Astrocyte (in vitro differentiated cells and primary cell): ENCODE data around the gene HCAR3. TPM values are rescaled to one million over a fixed set of nuclear protein-coding genes. Genes with fewer than 3 reads are reported as not detected.
"Not testable (repeated sequence)": the region's sequence is repeated elsewhere in the genome, so short reads cannot be mapped to it uniquely, and the experiment has no call there.

Experiments used
- DNase-seq: peaks from one replicate; pipeline ENCODE4 v3.0.0-alpha.2; 2010; ENCODE audit warnings: low read depth
- FAIRE-seq: peaks from 2 replicates; lab custom pipeline; 2011; peaks lifted over from hg19 to GRCh38; lab: Jason Lieb, UNC
- H2AFZ ChIP-seq: 2 replicates; pipeline ENCODE4 v1.6.0; 2012; ENCODE audit warnings: low read depth, low read length, inconsistent platforms
- H3K27ac ChIP-seq: 2 replicates; pipeline ENCODE4 v1.5.1; 2011; ENCODE audit warnings: low read depth, low read length, inconsistent platforms
- H3K27me3 ChIP-seq: 2 replicates; pipeline ENCODE4 v1.6.0; 2011; ENCODE audit warnings: low read length, inconsistent platforms; ENCODE audit not compliant: insufficient read depth
- H3K36me3 ChIP-seq: 2 replicates; pipeline ENCODE4 v1.5.1; 2011; ENCODE audit warnings: low read length, inconsistent platforms; ENCODE audit not compliant: insufficient read depth
- H3K4me1 ChIP-seq: 2 replicates; pipeline ENCODE4 v1.5.1; 2011; ENCODE audit warnings: low read length, inconsistent platforms; ENCODE audit not compliant: insufficient read depth
- H3K4me2 ChIP-seq: 2 replicates; pipeline ENCODE4 v1.6.0; 2012; ENCODE audit warnings: low read length, inconsistent platforms
- H3K4me3 ChIP-seq: 2 replicates; pipeline ENCODE4 v1.5.1; 2011; ENCODE audit warnings: low read depth, mild to moderate bottlenecking, low read length, inconsistent platforms; ENCODE audit not compliant: insufficient read depth
- H3K79me2 ChIP-seq: 2 replicates; pipeline ENCODE4 v1.6.0; 2012; ENCODE audit warnings: mild to moderate bottlenecking, low read length, inconsistent platforms; ENCODE audit not compliant: insufficient read depth
- H3K9ac ChIP-seq: 2 replicates; pipeline ENCODE4 v1.6.0; 2012; ENCODE audit warnings: mild to moderate bottlenecking, low read length, inconsistent platforms
- H3K9me3 ChIP-seq: 2 replicates; pipeline ENCODE4 v1.5.1; 2012; ENCODE audit warnings: low read depth, mild to moderate bottlenecking, low read length, inconsistent platforms; ENCODE audit not compliant: insufficient read depth
- H4K20me1 ChIP-seq: 2 replicates; pipeline ENCODE4 v1.6.0; 2012; ENCODE audit warnings: low read length, inconsistent platforms; ENCODE audit not compliant: insufficient read depth
- H3K27ac Mint-ChIP-seq: one replicate; pipeline ENCODE4 v1.8.0; 2021; ENCODE audit warnings: mild to moderate bottlenecking, mixed read lengths; ENCODE audit not compliant: unreplicated experiment
- H3K27me3 Mint-ChIP-seq: one replicate; pipeline ENCODE4 v1.8.0; 2021; ENCODE audit warnings: low read depth, mixed read lengths; ENCODE audit not compliant: unreplicated experiment
- H3K36me3 Mint-ChIP-seq: one replicate; pipeline ENCODE4 v1.8.0; 2021; ENCODE audit warnings: low read depth, mixed read lengths; ENCODE audit not compliant: unreplicated experiment
- H3K4me1 Mint-ChIP-seq: one replicate; pipeline ENCODE4 v1.8.0; 2021; ENCODE audit warnings: low read depth, mixed read lengths; ENCODE audit not compliant: unreplicated experiment
- H3K4me3 Mint-ChIP-seq: one replicate; pipeline ENCODE4 v1.8.0; 2021; ENCODE audit warnings: mild to moderate bottlenecking, moderate library complexity, mixed read lengths; ENCODE audit not compliant: unreplicated experiment
- H3K9me3 Mint-ChIP-seq: one replicate; pipeline ENCODE4 v1.8.0; 2021; ENCODE audit warnings: mild to moderate bottlenecking, mixed read lengths; ENCODE audit not compliant: unreplicated experiment
- CTCF ChIP-seq: IDR thresholded peaks from 2 replicates; pipeline ENCODE4 v1.5.1; 2011; ENCODE audit warnings: low read depth, mild to moderate bottlenecking, inconsistent platforms, low read length, moderate library complexity; ENCODE audit not compliant: insufficient read depth
- EZH2 ChIP-seq: IDR thresholded peaks from 2 replicates; pipeline ENCODE4 v1.6.1; 2012; ENCODE audit warnings: mild to moderate bottlenecking, low read length, inconsistent platforms; ENCODE audit not compliant: insufficient read depth
- total RNA-seq: library from RNA; stranded (reverse); gene quantifications from 2 replicates; pipeline ENCODE4 v1.2.1, GENCODE V29; 2021

HCAR3 gene
- total RNA-seq, 1 donor from 2014 or later = not detected

- Histone ChIP-seq H3K4me3 (peak overlapping the region; percentile 93), H3K79me2 (peaks cover 49% of the 10 kb centered on the region), H3K9me3 (no peaks in the 10 kb centered on the region), H2AFZ (peak overlapping the region; percentile 83), H3K27ac (peak overlapping the region; percentile 95), H3K27me3 (no peaks in the 10 kb centered on the region), H3K4me2 (peak overlapping the region; percentile 98), H3K36me3 (peaks cover 32% of the 10 kb centered on the region), H3K9ac (peak overlapping the region; percentile 100), H4K20me1 (peaks cover 16% of the 10 kb centered on the region), H3K4me1 (peaks cover 8% of the 10 kb centered on the region)
- no peak for DNase-seq
- Mint-ChIP-seq H3K36me3 (peaks cover 8% of the 10 kb centered on the region), H3K4me1 (peaks cover 18% of the 10 kb centered on the region), H3K9me3 (no peaks in the 10 kb centered on the region), H3K27ac (peak overlapping the region; percentile 93), H3K27me3 (no peaks in the 10 kb centered on the region), H3K4me3 (peak overlapping the region; percentile 98)
- no peak for FAIRE-seq
- no peak for TF ChIP-seq EZH2
- no peak for TF ChIP-seq CTCF
Measured at GRCh38 chr12:122753319-122753650, 36.7 kb upstream of the HCAR3 start.

DNA sequence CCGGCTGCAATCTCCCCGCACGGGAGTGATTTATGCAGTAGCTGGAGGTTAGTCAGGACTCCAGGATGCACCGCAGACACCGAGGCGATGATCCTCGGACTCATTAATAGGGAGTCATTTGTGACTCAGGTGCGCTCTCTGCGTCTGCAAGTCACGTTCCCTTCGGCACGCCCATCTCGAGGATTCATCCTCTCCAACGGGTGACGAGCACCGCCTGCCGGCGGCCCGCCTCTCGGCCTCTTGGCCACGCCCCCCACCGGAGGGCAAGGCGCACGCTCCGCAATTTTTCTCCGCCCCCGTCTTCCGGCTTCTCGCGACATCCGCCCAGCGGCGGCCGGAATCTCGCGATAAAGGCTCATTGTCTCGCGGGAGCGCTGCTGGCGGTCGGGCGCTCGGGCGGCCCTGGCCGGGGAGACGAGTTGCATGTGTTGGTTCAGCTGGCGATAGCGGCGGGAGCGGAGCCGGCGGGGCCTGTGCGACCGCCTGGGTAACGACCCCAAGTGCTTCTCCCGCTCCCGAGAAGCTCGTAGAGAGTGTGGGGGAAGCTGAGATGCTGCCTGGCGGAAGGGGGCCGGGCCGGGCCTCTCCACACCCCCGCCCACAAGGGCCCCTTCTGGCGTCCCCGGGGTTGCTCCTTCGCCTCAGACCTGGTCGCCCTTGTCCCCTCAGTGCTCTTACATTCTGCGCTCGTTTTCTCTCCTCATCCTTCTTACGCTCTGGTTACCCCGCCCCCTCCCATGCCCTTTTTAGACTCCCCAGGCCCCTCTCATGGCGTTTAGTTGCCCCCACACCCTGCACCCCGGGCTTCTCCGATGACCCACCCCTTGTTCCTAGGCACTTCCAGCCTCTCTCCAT lies 36.1 kb upstream of the HCAR3 start, which contains the start of gene DENR:
Gene DENR, plus strand, starts transcription at position 361 of the 855 bp plus-strand sequence. CDS start 878 bp downstream, outside the sequence.
- no peaks in the 10 kb centered on the region for H3K9me3 ChIP-seq
- FAIRE-seq (peak; percentile 69), DNase-seq (peak; percentile 95)
- H3K27ac ChIP-seq = peak within 1 kb of the TSS; percentile 95
- peak within 1 kb of the TSS; percentile 93 for H3K27ac Mint-ChIP-seq
- peaks cover 29% of the 10 kb centered on the region for H3K36me3 ChIP-seq
- peaks cover 44% of the 10 kb centered on the region for H3K79me2 ChIP-seq
- peaks cover 16% of the 10 kb centered on the region for H4K20me1 ChIP-seq
- H2AFZ ChIP-seq = peak within 1 kb of the TSS; percentile 83
- no peaks in the 10 kb centered on the region for H3K27me3 ChIP-seq
- H3K27me3 Mint-ChIP-seq = no peaks in the 10 kb centered on the region
- peak within 1 kb of the TSS; percentile 100 for H3K9ac ChIP-seq
- no peaks in the 10 kb centered on the region for H3K9me3 Mint-ChIP-seq
- peak within 1 kb of the TSS; percentile 93 for H3K4me3 ChIP-seq
- H3K4me1 Mint-ChIP-seq = peaks cover 18% of the 10 kb centered on the region
- TF ChIP-seq EZH2 (no peak), CTCF (peak; percentile 77)
- H3K4me1 ChIP-seq = peaks cover 8% of the 10 kb centered on the region
- peak within 1 kb of the TSS; percentile 98 for H3K4me2 ChIP-seq
- peaks cover 8% of the 10 kb centered on the region for H3K36me3 Mint-ChIP-seq
- peak within 1 kb of the TSS; percentile 98 for H3K4me3 Mint-ChIP-seq

- not testable (repeated sequence) for H3K4me2 ChIP-seq, H3K27me3 Mint-ChIP-seq, H3K27ac ChIP-seq, H3K9me3 Mint-ChIP-seq, H3K9ac ChIP-seq, H3K36me3 Mint-ChIP-seq, H2AFZ ChIP-seq, DNase-seq, H3K4me3 ChIP-seq, FAIRE-seq, H4K20me1 ChIP-seq, H3K27me3 ChIP-seq, H3K4me1 ChIP-seq, H3K27ac Mint-ChIP-seq, H3K9me3 ChIP-seq
- Histone ChIP-seq H3K36me3 (peaks cover 16% of the 10 kb centered on the region), H3K79me2 (peaks cover 30% of the 10 kb centered on the region)
- H3K4me1 Mint-ChIP-seq = peaks cover 18% of the 10 kb centered on the region
- peak overlapping the region; percentile 98 for H3K4me3 Mint-ChIP-seq
Measured at GRCh38 chr12:122750781-122751515, 34.3 kb upstream of the HCAR3 start.
